GM18520 (cell line): ENCODE data around the gene PEPD.

Experiments
- ATAC-seq: cut with Tn5 transposase; IDR thresholded peaks from one replicate; pipeline ENCODE4 v1.9.1; 2021; ENCODE audit not compliant: unreplicated experiment

The PEPD gene

DNA sequence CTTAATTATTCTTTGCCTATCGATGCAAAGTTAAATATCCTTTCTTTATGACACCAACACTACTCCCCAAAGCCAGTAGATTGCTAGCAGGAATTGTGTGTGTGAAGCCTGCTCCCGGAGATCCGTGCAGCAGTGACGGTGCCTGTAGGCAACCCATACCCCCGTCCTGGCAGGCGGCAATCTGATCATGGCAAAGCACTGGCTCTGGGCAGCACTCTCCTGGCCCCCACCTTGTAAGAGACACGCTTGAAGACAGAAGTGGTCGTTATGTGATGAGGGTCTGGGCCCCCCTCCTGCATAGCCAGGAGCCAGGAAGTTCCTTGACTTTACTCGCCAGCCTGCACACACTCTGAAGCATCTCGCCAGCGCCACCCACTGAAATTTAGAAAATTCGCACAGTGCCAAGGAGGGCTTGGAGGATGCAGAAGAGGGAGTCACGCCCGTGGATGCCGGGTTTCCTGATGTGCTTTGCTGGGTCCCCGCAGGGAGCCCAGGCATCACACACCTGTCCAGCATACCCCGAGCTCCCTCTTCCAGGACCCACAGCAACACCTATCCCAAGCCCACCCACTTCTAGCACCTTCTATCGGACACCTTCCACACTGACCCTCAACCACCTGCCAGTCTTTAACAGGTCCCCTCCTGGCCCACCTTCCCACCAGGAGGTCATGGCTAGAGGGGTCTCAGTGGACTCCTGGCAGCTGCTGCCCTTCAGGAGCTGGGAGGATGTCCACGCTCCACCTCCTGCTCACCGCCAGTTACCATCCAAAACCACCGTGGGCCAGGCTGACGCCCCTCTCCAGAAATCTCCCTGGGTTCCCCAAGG, 93.6 kb downstream of the PEPD start:
- no peak for ATAC-seq

DNA sequence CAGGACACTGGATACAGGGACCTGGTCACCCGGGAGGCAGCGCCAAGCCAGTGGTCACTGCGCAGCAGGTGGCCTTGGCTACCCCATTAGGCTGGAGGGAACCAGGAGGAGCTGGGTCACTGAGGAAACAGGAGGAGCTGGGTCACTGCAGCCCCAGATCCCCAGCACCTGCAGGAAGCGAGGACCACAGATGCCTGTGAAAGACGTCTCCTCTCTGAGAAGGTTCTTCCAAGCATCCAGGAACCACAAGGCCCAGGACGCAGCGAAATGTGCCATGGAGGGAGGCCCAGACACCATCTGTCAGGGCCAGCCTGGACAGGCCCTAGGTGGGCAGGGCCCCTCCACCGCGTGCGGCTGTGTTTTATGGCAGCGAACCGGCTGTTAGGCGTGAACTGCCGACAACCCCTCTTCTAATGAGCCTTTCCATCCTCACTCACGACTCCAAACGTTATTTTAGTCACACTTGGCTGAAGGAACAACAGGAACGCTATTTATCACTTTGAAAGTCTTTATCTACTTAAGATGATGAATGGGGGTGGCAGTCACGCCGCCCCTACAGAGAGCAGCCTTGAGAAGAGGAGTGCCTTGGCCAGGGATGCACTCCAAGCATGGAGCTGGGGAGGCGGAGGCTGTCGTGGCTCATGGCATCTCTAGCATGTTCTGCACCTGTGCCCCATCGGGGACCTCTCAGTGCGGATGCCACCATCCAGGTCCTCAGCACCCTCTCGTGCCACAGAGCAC, 94.8 kb downstream of the PEPD start:
- no peak for ATAC-seq

DNA sequence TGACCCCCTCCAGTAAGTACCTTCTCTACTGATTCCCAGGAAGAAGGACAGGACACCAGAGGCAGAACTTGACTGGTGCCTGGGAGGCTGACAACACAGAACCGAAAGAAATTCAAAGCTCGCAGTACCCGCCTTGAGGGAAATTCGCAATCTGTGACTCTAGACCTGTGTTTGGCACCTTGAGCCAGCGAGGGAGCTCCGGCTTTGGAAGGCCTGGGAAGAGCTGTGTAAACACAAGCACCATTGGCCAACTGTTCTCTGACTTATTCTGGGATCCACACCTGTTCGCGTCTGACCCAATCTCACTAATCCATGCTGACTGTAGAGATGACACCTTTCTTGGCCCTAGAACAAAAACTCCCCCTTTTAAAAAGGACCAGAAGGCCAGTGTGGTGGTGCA, 97.4 kb downstream of the PEPD start:
- ATAC-seq, result no peak

DNA sequence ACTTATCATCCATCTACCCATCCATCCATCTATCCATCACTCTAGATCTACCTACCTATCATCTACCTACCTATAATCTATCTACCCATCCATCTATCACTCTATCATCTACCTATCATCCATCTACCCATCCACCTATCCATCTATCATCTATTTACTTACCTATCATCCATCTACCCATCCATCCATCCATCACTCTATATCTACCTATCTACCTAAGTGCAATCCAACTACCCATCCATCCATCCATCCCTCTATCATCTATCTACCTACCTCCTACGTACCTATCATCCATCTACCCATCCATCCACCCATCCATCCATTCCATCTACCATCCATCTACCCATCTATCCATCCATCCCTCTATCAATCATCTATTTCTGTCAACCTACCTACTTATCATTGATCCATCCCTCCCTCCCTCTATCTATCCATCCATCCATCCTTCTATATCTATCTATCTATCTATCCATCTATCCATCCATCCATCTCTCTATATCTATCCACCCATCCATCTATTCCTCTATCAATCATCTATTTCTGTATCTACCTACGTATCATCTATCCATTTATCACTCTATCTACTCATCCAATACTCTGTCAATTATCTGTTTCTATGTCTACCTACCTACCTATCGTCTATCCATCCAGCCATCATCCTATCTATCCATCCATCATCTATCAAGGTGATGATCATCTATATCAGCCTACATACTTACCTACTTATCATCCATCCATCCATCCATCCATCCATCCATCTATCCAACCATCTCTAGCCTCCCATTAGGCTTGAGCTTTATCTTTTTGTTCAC, 99.0 kb downstream of the PEPD start:
- ATAC-seq, result no peak

DNA sequence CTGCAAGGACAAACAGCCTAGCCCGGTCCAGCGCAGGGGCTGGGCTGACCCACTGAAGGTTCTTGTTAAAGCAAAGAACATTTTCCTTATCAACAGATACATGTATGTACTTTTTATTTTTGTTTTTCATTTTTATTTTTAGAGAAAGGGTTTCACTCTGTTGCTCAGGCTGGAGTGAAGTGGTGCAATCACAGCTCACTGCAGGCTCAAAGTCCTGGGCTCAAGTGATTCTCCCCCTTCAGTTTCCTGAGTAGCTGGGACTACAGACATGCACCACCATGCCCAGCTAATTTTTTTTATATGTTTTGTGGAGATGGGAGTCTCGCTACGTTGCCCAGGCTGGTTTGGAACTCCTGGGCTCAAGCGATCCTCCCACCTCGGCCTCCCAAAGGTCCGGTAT, 100.2 kb downstream of the PEPD start:
- no peak for ATAC-seq

DNA sequence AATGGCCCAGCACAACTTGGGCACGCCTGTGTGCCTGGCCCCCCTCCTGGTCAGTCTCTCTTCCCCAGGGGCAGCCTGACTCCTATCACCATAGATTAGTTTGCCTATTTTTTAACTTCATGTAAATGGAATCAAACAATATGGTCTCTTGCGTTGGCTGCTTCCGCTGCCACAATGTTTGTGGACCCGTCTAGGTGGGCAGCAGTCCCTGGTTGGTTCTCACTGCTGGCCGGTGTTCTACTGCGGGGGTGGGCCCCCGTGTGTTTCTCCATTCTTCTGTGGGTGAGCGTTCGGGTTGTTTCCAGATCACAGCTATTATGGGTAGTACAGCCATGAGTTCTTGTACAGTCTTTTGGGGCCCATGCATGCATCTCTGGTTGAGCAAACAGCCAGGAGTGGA, 100.8 kb downstream of the PEPD start:
- no peak for ATAC-seq

DNA sequence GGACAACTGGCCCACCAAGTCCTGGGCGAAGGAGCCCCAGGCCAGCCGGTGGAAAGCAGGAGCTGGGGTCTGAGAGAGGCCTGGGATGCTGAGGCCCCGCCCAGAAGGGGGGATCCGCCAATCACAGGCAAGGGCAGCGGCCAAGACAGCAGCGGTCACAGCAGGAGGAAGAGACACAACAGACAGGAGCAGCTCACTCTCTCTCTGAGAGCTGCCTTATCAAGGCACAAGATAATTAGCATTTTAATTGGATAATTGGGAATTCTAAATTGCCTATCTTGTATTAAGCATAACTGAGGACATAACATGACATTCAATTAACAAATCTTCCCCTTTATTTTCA, 101.8 kb downstream of the PEPD start:
- no peak for ATAC-seq

DNA sequence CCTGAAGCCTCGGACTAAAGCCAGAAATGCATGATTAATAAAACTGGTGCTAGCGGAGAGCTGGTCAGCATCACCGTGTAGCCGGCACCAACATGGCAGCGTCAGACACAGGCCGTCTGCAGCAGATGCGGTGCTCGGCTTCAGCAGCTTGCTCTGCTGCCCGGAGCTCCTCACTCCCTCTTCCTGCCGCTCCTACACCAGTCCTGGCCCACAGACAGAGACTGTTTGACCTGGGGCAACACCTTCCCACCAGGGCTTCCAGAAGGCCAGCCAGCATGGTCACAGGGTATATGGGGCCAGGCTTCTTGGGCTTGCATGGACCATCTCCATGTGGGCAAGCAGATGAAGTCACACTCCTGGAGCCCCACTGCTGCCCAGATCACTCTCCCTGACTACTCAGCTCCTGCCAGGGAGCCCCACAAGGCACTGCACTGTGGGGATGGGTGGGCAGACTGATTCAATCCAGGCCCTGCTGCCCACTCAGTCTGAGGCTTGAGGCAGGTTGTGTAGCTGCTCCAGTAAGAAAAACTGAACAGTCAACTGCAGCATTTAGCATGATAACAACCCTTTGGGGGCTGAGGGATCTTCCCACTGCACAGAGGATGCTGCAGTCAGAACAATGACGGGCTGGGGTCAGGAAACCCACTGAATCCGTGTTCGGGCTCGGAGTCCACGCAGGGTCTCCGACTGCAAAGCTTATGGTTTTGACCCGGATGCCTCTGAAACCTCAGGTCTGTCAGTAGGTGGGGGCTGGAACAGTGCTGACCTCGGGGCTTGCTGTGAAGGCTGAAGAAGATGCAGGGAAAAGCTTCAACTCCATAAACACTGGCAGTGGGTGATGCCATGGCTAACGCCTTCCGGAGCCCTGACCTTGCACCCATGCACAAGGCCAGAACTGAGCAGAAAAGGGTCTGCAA, 102.5 kb downstream of the PEPD start:
- ATAC-seq, result no peak

DNA sequence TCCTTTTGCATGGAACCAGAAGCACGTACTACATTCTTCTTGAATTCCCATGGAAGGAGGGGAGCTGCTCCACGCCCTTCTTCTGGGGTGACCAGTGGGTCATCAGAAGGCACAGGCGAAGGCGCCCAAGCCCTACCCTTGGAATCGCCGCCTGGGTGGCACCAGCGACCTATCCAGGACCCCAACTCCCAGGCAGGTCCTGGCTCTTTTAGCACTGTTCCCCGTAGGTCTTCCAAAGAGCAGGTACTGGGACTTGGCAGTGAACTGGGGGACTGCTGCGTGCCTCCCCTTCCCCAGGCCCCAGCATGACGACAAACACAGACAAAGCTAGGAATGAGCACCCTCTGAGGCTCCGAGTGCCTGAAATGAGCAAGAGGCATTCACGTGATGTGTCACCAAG, 103.1 kb downstream of the PEPD start:
- no peak for ATAC-seq

DNA sequence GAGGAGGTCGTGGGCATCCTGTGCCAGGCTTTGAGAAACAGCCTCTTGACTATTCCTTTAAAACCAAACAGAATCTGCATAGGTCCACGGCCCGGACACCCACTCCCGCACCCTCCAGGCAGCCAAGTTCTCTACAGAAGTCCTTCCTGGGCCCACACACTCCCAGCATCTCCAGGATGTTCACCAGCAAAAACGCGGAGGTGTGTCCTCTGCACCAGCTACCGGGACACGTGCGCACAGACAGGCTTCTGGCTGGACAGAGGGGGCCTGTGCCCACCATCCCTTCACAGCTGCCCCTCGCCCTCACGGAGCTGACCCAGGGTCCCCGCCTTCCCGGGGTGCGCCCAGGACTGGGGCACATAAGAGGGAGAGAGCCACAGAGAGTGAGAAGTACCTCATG, 103.8 kb downstream of the PEPD start:
- no peak for ATAC-seq

DNA sequence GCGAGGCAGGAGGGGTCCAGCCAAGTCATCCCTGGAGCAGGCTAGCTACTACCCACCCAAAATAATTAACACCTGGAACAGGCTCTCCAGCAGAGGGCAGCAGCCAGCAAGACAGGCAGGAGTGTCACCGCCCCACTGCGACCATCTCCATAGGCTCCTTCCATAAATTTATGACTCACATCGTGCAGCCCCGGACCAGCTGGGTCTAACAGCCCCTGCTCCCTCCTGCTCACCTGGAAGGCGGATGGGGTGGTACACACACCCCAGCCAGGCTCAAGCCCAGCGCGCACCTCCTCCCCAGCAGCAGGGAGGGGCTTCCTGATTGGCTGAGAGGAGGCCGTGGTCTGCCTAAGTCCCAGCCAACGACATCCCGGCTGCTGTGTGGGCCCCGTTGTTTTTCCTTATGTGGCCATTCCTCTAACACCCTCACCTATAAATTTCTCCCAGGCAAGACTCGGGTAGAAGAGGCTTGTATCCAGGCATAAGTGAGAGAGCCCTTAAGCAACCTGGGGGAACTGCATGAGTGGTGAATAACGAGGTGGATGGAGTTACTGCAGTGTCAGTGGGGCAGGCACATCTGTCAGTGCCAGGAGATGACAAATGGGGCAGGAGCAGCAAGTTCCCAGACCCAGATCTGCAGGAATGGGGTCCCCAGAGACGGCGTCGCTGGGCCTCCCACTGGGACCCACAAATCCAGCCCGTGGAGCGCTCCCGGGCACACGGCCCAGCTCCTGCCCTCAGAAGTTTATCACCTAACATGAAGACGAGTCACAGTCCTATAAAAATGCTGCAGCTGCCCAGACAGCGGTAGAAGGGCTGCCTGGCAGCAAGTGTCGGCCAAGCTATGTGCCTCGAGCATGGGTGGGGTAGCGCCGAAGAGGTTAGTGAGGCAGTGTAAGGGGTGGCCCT, 105.0 kb downstream of the PEPD start:
- no peak for ATAC-seq

DNA sequence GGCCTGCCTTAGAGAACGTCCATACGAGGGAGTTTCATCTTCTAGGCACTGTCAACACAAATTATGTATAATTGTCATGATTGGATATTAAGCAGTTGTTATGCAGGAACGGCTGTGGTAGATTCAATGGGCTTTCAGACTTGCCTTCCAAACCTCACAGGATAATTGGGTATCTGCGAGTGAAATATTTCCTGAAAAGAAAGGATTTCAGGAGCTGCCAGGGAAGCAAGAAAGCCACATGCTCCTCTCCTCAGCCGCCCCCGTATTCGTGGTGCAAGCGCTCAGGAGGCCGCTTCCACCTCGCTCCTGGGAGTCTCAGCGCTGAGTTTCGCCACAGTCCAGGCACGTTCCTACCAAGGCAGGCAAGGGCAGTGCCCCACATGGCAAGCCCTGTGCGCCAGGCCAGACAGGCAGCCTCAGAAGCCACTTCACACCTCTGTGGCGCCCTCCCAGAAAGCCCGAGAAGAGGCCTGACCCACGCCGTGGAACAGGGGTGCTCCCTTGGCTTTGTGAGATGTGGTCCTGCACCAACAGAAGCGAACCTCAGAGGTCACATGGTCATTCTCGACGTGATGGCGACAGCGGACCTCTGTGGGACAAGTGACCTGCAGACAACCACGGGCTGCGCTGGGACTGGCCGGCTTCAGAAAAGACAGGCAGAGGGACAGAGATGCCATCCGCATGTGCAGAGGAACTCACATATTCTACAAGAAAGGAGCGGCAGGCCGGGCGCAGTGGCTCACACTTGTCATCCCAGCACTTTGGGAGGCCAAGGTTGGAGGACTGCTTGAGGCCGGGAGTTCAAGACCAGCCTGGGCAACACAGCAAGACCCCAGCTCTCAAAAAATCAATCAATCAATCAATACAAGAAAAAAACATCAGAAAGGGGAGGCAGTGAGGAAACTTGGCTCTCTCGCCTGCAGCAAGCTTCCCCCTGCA, 106.7 kb downstream of the PEPD start:
- no peak for ATAC-seq

DNA sequence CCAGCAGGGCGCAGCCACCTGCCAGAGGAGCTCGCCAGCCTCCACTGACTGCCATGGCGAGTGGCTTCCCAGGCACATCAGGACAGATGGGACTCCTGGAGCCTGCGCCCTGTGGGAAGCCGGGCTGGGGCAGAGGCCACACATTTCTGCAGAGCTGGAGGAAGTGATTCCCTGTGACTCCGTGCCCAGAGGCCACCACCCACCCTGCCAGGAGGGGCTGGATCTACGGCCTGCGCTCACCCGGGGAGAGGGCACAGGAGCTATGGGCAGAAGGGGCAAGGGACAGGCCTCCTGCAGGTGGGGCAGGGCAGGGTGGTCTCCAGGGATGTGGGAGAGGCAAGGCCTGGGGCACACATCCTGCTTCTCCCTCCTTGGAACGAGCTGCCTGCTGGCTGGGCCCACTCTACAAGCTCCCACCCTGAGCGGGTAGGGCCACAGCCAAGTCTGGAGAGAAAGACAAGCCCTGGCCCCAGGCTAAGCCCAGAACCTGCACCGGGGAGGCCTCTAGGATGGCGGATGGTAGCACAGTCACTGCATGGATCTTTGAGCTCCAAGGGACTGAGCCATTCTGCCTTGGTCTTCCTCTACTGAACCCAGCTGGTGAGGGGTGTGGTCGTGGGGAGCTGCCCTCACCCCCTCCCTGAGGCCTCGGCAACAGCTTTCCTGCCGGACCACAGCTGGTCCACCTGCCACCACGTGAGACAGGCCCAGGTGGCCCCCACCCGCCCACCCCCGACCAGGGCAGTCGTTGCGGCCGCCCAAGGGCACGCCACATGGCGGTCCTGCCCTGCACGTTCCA, 107.5 kb downstream of the PEPD start:
- ATAC-seq, result no peak

DNA sequence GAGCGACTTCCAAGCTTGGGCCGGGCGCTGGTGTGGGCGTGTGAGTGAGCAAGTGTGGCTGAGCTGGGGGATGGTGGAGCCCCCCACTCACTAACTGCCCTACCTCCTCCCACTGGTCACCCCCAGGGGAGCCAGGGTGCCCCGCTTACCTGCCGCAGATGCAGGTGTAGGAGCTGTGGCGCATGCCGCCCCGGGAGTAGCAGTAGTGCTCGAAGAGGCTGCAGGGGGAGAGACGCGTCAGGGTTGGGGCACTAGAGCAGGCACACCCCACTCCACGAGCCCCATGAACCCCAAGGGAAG, 108.2 kb downstream of the PEPD start:
- no peak for ATAC-seq

DNA sequence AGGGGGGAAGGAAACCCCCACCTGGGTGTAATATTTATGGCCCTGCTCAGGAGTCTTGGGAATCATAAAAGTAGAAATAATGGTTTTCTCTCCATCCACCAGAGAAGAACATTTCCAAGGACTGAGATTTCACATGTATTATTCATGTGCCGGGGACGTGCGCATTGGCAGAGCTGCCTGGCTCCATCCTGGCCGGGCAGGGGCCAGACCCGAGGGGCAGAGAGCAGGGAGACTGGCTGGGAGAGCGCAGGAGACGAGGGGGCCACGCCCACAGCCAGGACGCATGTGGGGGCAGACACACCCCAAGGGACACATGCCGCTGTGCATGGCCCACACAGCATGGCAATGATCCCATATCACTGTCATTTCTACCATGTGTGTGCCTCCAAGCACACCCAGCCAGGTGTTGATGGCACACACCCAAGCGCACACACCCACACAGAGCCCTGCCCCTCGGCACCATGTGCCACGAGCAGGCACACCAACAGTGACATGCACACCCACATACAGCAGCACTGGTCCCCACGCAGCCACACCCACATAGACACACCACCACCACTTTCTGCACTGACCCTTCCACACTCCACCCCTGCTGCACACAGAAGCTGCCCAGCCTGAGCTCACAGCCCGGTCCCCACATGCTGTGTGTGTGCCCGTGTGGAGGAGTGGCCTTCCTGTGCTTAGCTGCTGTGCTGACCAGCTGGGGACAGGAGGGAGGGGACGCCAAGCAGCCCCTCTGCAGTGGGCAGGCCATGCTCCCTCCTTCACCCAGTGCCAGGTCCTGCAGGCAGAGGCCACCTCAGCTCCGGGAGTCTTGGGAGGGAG, 108.8 kb downstream of the PEPD start:
- ATAC-seq, result no peak

DNA sequence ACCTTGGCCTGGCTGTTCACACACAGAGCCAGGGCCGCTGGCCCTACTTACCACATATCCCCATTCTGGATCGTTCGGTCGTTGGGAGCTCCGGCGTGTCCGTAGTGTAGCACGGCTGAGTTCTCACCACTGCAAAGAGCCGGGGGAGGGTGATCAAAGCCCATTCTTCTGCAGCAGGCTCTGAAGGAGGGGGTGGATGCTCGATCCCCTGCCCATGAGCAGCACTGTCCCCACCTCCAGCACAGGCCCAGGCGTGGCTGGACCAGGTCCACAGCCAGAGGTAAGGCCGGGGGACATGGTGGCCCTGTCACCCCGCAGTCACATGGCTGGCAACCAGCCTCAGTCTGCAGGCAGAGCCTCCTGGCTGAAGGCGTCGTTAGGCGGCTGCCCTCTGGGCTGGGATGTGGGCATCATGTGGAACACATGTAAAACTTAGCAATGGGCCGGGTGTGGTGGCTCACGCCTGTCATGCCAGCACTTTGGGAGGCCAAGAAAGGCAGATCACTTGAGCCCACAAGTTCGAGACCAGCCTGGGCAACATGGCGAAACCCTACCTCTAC, 109.9 kb downstream of the PEPD start:
- ATAC-seq, result no peak

DNA sequence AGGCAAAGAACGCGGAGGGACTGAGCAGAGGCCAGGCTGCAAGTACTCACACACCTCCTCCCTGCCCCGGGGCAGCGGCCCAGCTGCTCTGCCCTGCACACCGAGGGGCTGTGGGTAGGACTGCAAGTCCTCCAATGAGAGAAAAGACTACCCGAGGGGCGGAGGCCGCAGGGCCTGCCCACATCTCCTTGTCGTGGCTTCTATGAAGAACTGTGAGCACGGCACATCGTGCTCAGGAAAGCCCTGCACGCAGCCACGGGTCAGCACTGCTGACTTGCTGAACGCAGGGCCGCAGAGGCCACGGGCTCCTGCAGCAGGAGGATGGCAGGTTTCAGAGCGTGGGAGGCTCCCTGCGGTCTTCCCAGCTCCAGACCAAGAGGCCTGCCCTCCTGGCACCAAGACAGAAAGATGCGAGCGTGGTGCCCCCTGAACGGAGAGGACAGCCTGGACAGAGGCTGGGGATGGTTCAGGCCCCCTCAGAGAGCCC, 110.6 kb downstream of the PEPD start:
- ATAC-seq, result no peak
